Endothelial cell of umbilical vein (primary cell): Measurements from ENCODE around the gene ANO9. TPM values are rescaled to one million over a fixed set of nuclear protein-coding genes. Genes with fewer than 3 reads are reported as not detected.

ENCODE experiments used
- BruUV-seq: library from RNA; stranded (reverse); fragments of 400-500 nt; replicated peaks from 2 replicates; lab custom pipeline; 2021; lab: Mats Ljungman, UMichigan
- CTCF ChIA-PET: fragments of 300-600, 350-600 bp; sonication (Branson Sonifier 250); formaldehyde crosslinking; loops from one replicate; lab custom pipeline; 2021; ENCODE audit warnings: antibody characterized with exemption, inconsistent platforms; lab: Charles Lee
- POLR2A ChIA-PET: fragments of 300-600, 350-600 bp; sonication (Branson Sonifier 250); formaldehyde crosslinking; loops from one replicate; lab custom pipeline; 2021; ENCODE audit warnings: antibody characterized with exemption, inconsistent platforms; lab: Charles Lee
- DNase-seq: peaks from one replicate; pipeline ENCODE4 v3.0.0-alpha.2; 2011; ENCODE audit warnings: low read depth, low spot score
- FAIRE-seq: peaks from 2 replicates; lab custom pipeline; 2011; peaks lifted over from hg19 to GRCh38; lab: Jason Lieb, UNC
- H2AFZ ChIP-seq: 2 replicates; pipeline ENCODE4 v1.6.0; 2012; ENCODE audit warnings: low read depth, low read length, control low read depth, inconsistent platforms
- H3K27ac ChIP-seq: 2 replicates; pipeline ENCODE4 v1.5.1; 2011; ENCODE audit warnings: low read depth, mild to moderate bottlenecking, control low read depth, low read length, moderate library complexity; ENCODE audit not compliant: insufficient read depth
- H3K27me3 ChIP-seq, 2 experiments: 2 replicates each; pipeline versions ENCODE4 v1.6.0 to v1.6.1; 2011; ENCODE audit warnings: low read length in 2 of 2, mixed read lengths in 1 of 2; ENCODE audit not compliant: control insufficient read depth in 2 of 2, insufficient read depth in 2 of 2
- H3K36me3 ChIP-seq, 2 experiments: 2 replicates in 1 of 2; 3 replicates in 1 of 2; pipeline ENCODE4 v1.5.1; 2011; ENCODE audit warnings: low read length in 2 of 2, mild to moderate bottlenecking in 1 of 2, moderate library complexity in 1 of 2; ENCODE audit not compliant: control insufficient read depth in 2 of 2, insufficient read depth in 2 of 2; ENCODE audit errors: extremely low read depth in 1 of 2
- H3K4me1 ChIP-seq: 3 replicates; pipeline ENCODE4 v1.5.1; 2011; ENCODE audit warnings: mild to moderate bottlenecking, low read length; ENCODE audit not compliant: control insufficient read depth, insufficient read depth; ENCODE audit errors: extremely low read depth
- H3K4me2 ChIP-seq: 2 replicates; pipeline ENCODE4 v1.6.1; 2011; ENCODE audit warnings: low read length, control low read depth, mixed read lengths; ENCODE audit not compliant: insufficient read depth
- H3K4me3 ChIP-seq, 3 experiments: fragments of 200-600 bp in 1 of 3; sonication (generic), shearing (Covaris generic) in 1 of 3; replicated peaks in 1 of 3; 2 replicates each; pipeline ENCODE4 v1.5.1; 2011 to 2016; ENCODE audit warnings: control low read depth in 3 of 3, low read length in 3 of 3, mild to moderate bottlenecking in 2 of 3, inconsistent platforms in 1 of 3, low read depth in 1 of 3, moderate library complexity in 1 of 3; ENCODE audit not compliant: insufficient read depth in 1 of 3
- H3K79me2 ChIP-seq: 2 replicates; pipeline ENCODE4 v1.6.0; 2012; ENCODE audit warnings: low read length, inconsistent platforms; ENCODE audit not compliant: control insufficient read depth, insufficient read depth
- H3K9ac ChIP-seq: replicated peaks from 2 replicates; pipeline ENCODE3; 2011; ENCODE audit warnings: low read length, control low read depth; ENCODE audit not compliant: insufficient read depth; ENCODE audit errors: extremely low read depth
- H3K9me1 ChIP-seq: replicated peaks from 3 replicates; pipeline ENCODE4 v1.6.0; 2011; ENCODE audit warnings: mild to moderate bottlenecking, low read length; ENCODE audit not compliant: control insufficient read depth, insufficient read depth; ENCODE audit errors: extremely low read depth
- H3K9me3 ChIP-seq: replicated peaks from 2 replicates; pipeline ENCODE4 v1.5.1; 2012; ENCODE audit warnings: low read length, inconsistent platforms; ENCODE audit not compliant: control insufficient read depth, insufficient read depth
- H4K20me1 ChIP-seq: replicated peaks from 2 replicates; pipeline ENCODE3; 2011; ENCODE audit warnings: mild to moderate bottlenecking, low read length; ENCODE audit not compliant: control insufficient read depth, insufficient read depth; ENCODE audit errors: extremely low read depth
- CTCF ChIP-seq, 2 donors: IDR thresholded peaks; 1 replicate in 1 of 2; 2 replicates in 1 of 2; pipeline ENCODE4 v1.5.1; 2011; ENCODE audit warnings: low read length in 2 of 2, mild to moderate bottlenecking in 2 of 2, moderate library complexity in 2 of 2, control low read depth in 1 of 2, inconsistent platforms in 1 of 2, low read depth in 1 of 2; ENCODE audit not compliant: insufficient read depth in 1 of 2; ENCODE audit errors: extremely low read depth in 1 of 2
- EZH2 ChIP-seq: IDR thresholded peaks from 2 replicates; pipeline ENCODE4 v1.6.1; 2012; ENCODE audit warnings: borderline replicate concordance, low read depth, mild to moderate bottlenecking, moderate library complexity, low read length, inconsistent platforms; ENCODE audit not compliant: severe bottlenecking
- FOS ChIP-seq: IDR thresholded peaks from 2 replicates; pipeline ENCODE4 v1.6.1; 2011; ENCODE audit warnings: mild to moderate bottlenecking, low read length, moderate library complexity, borderline replicate concordance; ENCODE audit not compliant: insufficient read depth
- GATA2 ChIP-seq: IDR thresholded peaks from 2 replicates; pipeline ENCODE4 v1.7.0; 2011; ENCODE audit warnings: low read depth, mild to moderate bottlenecking, moderate library complexity, mixed read lengths, low read length; ENCODE audit not compliant: insufficient read length, insufficient read depth
- JUN ChIP-seq: IDR thresholded peaks from 2 replicates; pipeline ENCODE4 v1.6.1; 2011; ENCODE audit warnings: borderline replicate concordance, low read depth; ENCODE audit not compliant: insufficient read length, insufficient read depth
- MAX ChIP-seq: IDR thresholded peaks from 2 replicates; pipeline ENCODE4 v1.6.1; 2011; ENCODE audit not compliant: insufficient read depth, insufficient read length
- MYC ChIP-seq: IDR thresholded peaks from one replicate; pipeline ENCODE4 v1.6.1; 2011; ENCODE audit warnings: mild to moderate bottlenecking, low read depth, low read length
- POLR2A ChIP-seq: IDR thresholded peaks from 2 replicates; pipeline ENCODE4 v1.6.1; 2012; ENCODE audit warnings: low read depth, mild to moderate bottlenecking, control low read depth, low read length
- POLR2AphosphoS5 ChIP-seq: IDR thresholded peaks from 2 replicates; pipeline ENCODE4 v1.6.1; 2012; ENCODE audit warnings: low read depth, mild to moderate bottlenecking, control low read depth, low read length, moderate library complexity; ENCODE audit not compliant: insufficient read depth
- dilution Hi-C: fragments of 300-500 bp; cut with MboI; formaldehyde crosslinking; loops from one replicate; pipeline ENCODE4 v1.15.0; 2019; ENCODE audit warnings: low sequenced_read_pairs; ENCODE audit not compliant: extremely low pct_ligation_motif_present
- intact Hi-C: fragments of 100-400 bp; cut with micrococcal nuclease; formaldehyde crosslinking; loops from one replicate; pipeline ENCODE4 v1.10.0; 2022
- polyA plus RNA-seq, 4 experiments: library from polyadenylated mRNA; depleted of rRNA in 3 of 4; stranded (reverse) in 3 of 4; unstranded in 1 of 4; fragments of >200 nt; gene quantifications; 2 replicates each; pipeline versions ENCODE4 v1.2.1 to v1.2.3, GENCODE V29; 2011 to 2012; ENCODE audit warnings: missing spikeins in 1 of 4
- total RNA-seq: library from RNA; stranded (reverse); gene quantifications from 2 replicates; pipeline ENCODE4 v1.2.3, GENCODE V29; 2021

Gene ANO9
- total and polyA plus RNA-seq, 2 donors (not counting 3 experiments of a cell fraction or from before 2014, with no cell fraction given): 0.23 TPM; not detected in 1

GRCh38 chr11:429391-429790 lies 12.4 kb downstream of the ANO9 start:
- H2AFZ ChIP-seq: no peak overlapping the region
- FAIRE-seq (no peak), DNase-seq (no peak)
- POLR2A ChIA-PET: no interaction called here
- H3K9me3 ChIP-seq: no peaks in the 10 kb centered on the region
- H3K4me3 ChIP-seq: no peak overlapping the region
- no peaks in the 10 kb centered on the region for H3K9me1 ChIP-seq
- CTCF ChIA-PET: no interaction called here
- H3K4me2 ChIP-seq: no peak overlapping the region
- H3K27me3 ChIP-seq: peaks cover 0 to 9% of the 10 kb centered on the region in 2 experiments
- H3K9ac ChIP-seq: no peak overlapping the region
- H3K4me1 ChIP-seq: no peaks in the 10 kb centered on the region
- H3K36me3 ChIP-seq: no peaks in the 10 kb centered on the region
- TF ChIP-seq EZH2 (no peak), JUN (no peak)
- H3K79me2 ChIP-seq: no peaks in the 10 kb centered on the region
- intact Hi-C loops (no loop called here), dilution Hi-C loops (no loop called here)
- H4K20me1 ChIP-seq: no peaks in the 10 kb centered on the region
- no TSS peak for BruUV-seq
- no peak overlapping the region for H3K27ac ChIP-seq

- ChIA-PET POLR2A (no interaction called here), CTCF (interaction anchor here (1.3 to 3.1 kb wide), 2 partner anchors 15 to 21 kb away, joined by 3 to 18 read pairs; no protein-coding TSS in a partner anchor)
- intact Hi-C loops (no loop called here), dilution Hi-C loops (no loop called here)
- BruUV-seq: no TSS peak
- no peaks in the 10 kb centered on the region for H3K9me3 ChIP-seq
- no peaks in the 10 kb centered on the region for H3K79me2 ChIP-seq
- TF ChIP-seq POLR2A (no peak), MYC (no peak), JUN (no peak), EZH2 (no peak), CTCF (IDR thresholded peaks at IDR 0.05; ENCODE audit: extremely low read depth in 1 of 2, insufficient read depth in 1 of 2, low read depth in 1 of 2, low read length in 2 of 2) (no peak), POLR2AphosphoS5 (no peak), MAX (no peak), GATA2 (no peak), FOS (no peak)
- no peak for DNase-seq
- H3K36me3 ChIP-seq: no peaks in the 10 kb centered on the region
- no peak overlapping the region for H2AFZ ChIP-seq
- H3K27me3 ChIP-seq: peaks cover 7 to 14% of the 10 kb centered on the region in 2 experiments
- no peaks in the 10 kb centered on the region for H3K4me1 ChIP-seq
- no peak overlapping the region for H3K4me3 ChIP-seq
- no peak overlapping the region for H3K27ac ChIP-seq
- H4K20me1 ChIP-seq: no peaks in the 10 kb centered on the region
- no peak overlapping the region for H3K9ac ChIP-seq
- FAIRE-seq: no peak
- H3K9me1 ChIP-seq: no peaks in the 10 kb centered on the region
- no peak overlapping the region for H3K4me2 ChIP-seq
Observed at GRCh38 chr11:428295-428694, 13.5 kb downstream of the ANO9 start.
